HG02943 (cell line): ENCODE data around the gene TFEB.
A peak's percentile ranks its signal among the peaks of the same experiment; 100 is the strongest.

Experiments used
- ATAC-seq: cut with Tn5 transposase; IDR thresholded peaks from one replicate; pipeline ENCODE4 v1.9.1; 2021; ENCODE audit warnings: mild to moderate bottlenecking, low read depth, moderate library complexity; ENCODE audit not compliant: unreplicated experiment

The TFEB gene

GRCh38 chr6:41709375-41709774 is 26.0 kb downstream of the TFEB start:
- ATAC-seq, result no peak

GRCh38 chr6:41708856-41709255 is 26.6 kb downstream of the TFEB start:
- no peak for ATAC-seq

GRCh38 chr6:41707565-41708200 is 27.7 kb downstream of the TFEB start:
- no peak for ATAC-seq

GRCh38 chr6:41706876-41707564 is 28.4 kb downstream of the TFEB start:
- ATAC-seq, result no peak

GRCh38 chr6:41705996-41706835 is 29.2 kb downstream of the TFEB start:
- peak; percentile 74 for ATAC-seq

GRCh38 chr6:41705311-41705995 is 30.0 kb downstream of the TFEB start:
- ATAC-seq, result no peak

- ATAC-seq, result no peak
Observed at GRCh38 chr6:41704656-41705310, 30.6 kb downstream of the TFEB start.

GRCh38 chr6:41704028-41704427 is 31.4 kb downstream of the TFEB start:
- ATAC-seq, result no peak

- no peak for ATAC-seq
Observed at GRCh38 chr6:41702771-41703494, 32.5 kb downstream of the TFEB start.

GRCh38 chr6:41702089-41702745 is 33.2 kb downstream of the TFEB start:
- ATAC-seq, result no peak

GRCh38 chr6:41700463-41701347 is 34.7 kb downstream of the TFEB start:
- no peak for ATAC-seq

GRCh38 chr6:41699063-41699462 is 36.3 kb downstream of the TFEB start:
- ATAC-seq, result no peak

- ATAC-seq, result no peak
Observed at GRCh38 chr6:41697861-41698781, 37.3 kb downstream of the TFEB start.

- ATAC-seq, result no peak
Observed at GRCh38 chr6:41696788-41697187, 38.6 kb downstream of the TFEB start.

GRCh38 chr6:41695825-41696224 is 39.6 kb downstream of the TFEB start:
- no peak for ATAC-seq

GRCh38 chr6:41694815-41695526 is 40.4 kb downstream of the TFEB start:
- ATAC-seq, result no peak
